Measurements from ENCODE around the gene DIAPH3. TPM values are rescaled to one million over a fixed set of nuclear protein-coding genes. Genes with fewer than 3 reads are reported as not detected.

Gene DIAPH3
- total and polyA plus RNA-seq, 2 of the 4 experiments (the other 2 are of a cell fraction): 8.9 to 9.3 TPM

GRCh38 chr13:60080850-60081249 lies 82.9 kb downstream of the DIAPH3 start:
- DNase-seq: no peak

More at GRCh38 chr13:60080850-60081249, 82.9 kb downstream of the DIAPH3 start:
- dilution Hi-C loops (cut with HindIII; ENCODE audit: low sequenced_read_pairs, unreplicated experiment): no loop called here
- no peak for TF ChIP-seq USF2 (IDR thresholded peaks at IDR 0.05; ENCODE audit: low read depth, low read length)
- no peak for TF ChIP-seq CEBPB (IDR thresholded peaks at IDR 0.05; ENCODE audit: low read depth, low read length)
- peaks cover 2% of the 10 kb centered on the region; the same call in 1 of the 2 replicates for H3K9me3 ChIP-seq (ENCODE audit: control insufficient read depth, insufficient read depth, low read length)
- H2BK120ac ChIP-seq (ENCODE audit: low read depth, low read length): no peak overlapping the region
- ATAC-seq (ENCODE audit: low read depth): no peak
- no peaks in the 10 kb centered on the region for H3K9me1 ChIP-seq (ENCODE audit: insufficient read depth, low read length)
- no peaks in the 10 kb centered on the region for H3K4me1 ChIP-seq (ENCODE audit: control insufficient read depth, insufficient read depth, low read length)
- H2AK9ac ChIP-seq (replicated peaks; ENCODE audit: low read depth, low read length, poor library complexity): no peak overlapping the region
- H3K36me3 ChIP-seq (ENCODE audit: control insufficient read depth, insufficient read depth, low read length): no peaks in the 10 kb centered on the region
- no peaks in the 10 kb centered on the region for H3K27me3 ChIP-seq (ENCODE audit: control insufficient read depth, insufficient read depth, low read length)
- H3K27ac ChIP-seq (ENCODE audit: insufficient read depth, low read length): no peak overlapping the region
- H3K9ac ChIP-seq (ENCODE audit: low read depth, low read length): no peak overlapping the region
- CTCF ChIA-PET: no interaction called here
- H3K79me1 ChIP-seq (ENCODE audit: low read depth in 1 of 2, low read length in 2 of 2): peaks cover 23 to 29% of the 10 kb centered on the region in 2 experiments
- no peak overlapping the region for H3K23ac ChIP-seq (ENCODE audit: low read depth, low read length)
- no TSS peak for BruUV-seq (replicated peaks)
- H3K4me2 ChIP-seq (ENCODE audit: low read depth, low read length): no peak overlapping the region
- no peak overlapping the region for H4K8ac ChIP-seq (ENCODE audit: low read depth in 2 of 2, low read length in 2 of 2)
- H3K14ac ChIP-seq (replicated peaks; ENCODE audit: low read depth, low read length): no peak overlapping the region
- no peak overlapping the region for H2BK5ac ChIP-seq (ENCODE audit: low read depth, low read length, poor library complexity, severe bottlenecking)
- no peak overlapping the region for H2BK20ac ChIP-seq (ENCODE audit: low read depth, low read length)
- in situ Hi-C loops (cut with MboI; ENCODE audit: low sequenced_read_pairs): no loop called here
- H2AK5ac ChIP-seq (ENCODE audit: low read depth, low read length): no peak overlapping the region
- H4K5ac ChIP-seq (ENCODE audit: low read depth, low read length): no peak overlapping the region
- H4K91ac ChIP-seq (ENCODE audit: insufficient read depth, low read depth, low read length): no peak overlapping the region
- no peak overlapping the region for H3K56ac ChIP-seq (ENCODE audit: extremely low read depth, insufficient read depth, low read length)
- WGBS, 2 experiments (ENCODE audit: extremely low coverage in 2 of 2, insufficient read length in 1 of 2): no CpG with 5 or more reads among the region's 1 CpG
- H3K18ac ChIP-seq (ENCODE audit: low read depth, low read length): no peak overlapping the region
- no peak overlapping the region for H3K4ac ChIP-seq (ENCODE audit: low read depth, low read length)
- no peaks in the 10 kb centered on the region for H4K20me1 ChIP-seq (ENCODE audit: insufficient read depth, low read length)
- H2AFZ ChIP-seq (replicated peaks; ENCODE audit: low read length, poor library complexity): no peak overlapping the region
- no peak overlapping the region for H2BK15ac ChIP-seq (ENCODE audit: low read depth, low read length)
- POLR2A ChIA-PET (ENCODE audit: unreplicated experiment): no interaction called here
- intact Hi-C loops (cut with micrococcal nuclease): no loop called here
- H3K4me3 ChIP-seq (ENCODE audit: insufficient read depth, low read depth, low read length): no peak overlapping the region
